ENCODE results near the gene HIC1. TPM values are rescaled to one million over a fixed set of nuclear protein-coding genes. Genes with fewer than 3 reads are reported as not detected.

HIC1 gene
- total RNA-seq, 2 experiments from 2014 or later = 62.1 to 64.3 TPM

GRCh38 chr17:2055292-2056205 lies 646 bp downstream of the HIC1 start:
- peak overlapping the region; percentile 79 for H3K27ac Mint-ChIP-seq

GRCh38 chr17:2056206-2057174 lies 1.6 kb downstream of the HIC1 start:
- POLR2A ChIA-PET = interaction anchor here (1.0 to 7.6 kb wide), 20 partner anchors 8 to 339 kb away, joined by 3 to 95 read pairs (median 9); partner anchors contain the start of genes SGSM2 and TSR1

More at GRCh38 chr17:2055292-2056205, 646 bp downstream of the HIC1 start:
- peak; percentile 79 for DNase-seq
- Mint-ChIP-seq H3K9me3 (no peaks in the 10 kb centered on the region), H3K4me1 (peaks cover 25% of the 10 kb centered on the region), H3K4me3 (peak overlapping the region; percentile 83), H3K27me3 (peaks cover 14% of the 10 kb centered on the region), H3K36me3 (peaks cover 12% of the 10 kb centered on the region)
- POLR2A ChIA-PET = interaction anchor here (1.0 to 7.6 kb wide), 24 partner anchors 9 to 338 kb away, joined by 3 to 95 read pairs (median 8); partner anchors contain the start of genes SGSM2 and TSR1
- peak; percentile 4 for ATAC-seq (ENCODE audit: low read depth)

GRCh38 chr17:2057175-2057759 lies 2.4 kb downstream of the HIC1 start:
- DNase-seq (no peak), ATAC-seq (ENCODE audit: low read depth) (no peak)
- Mint-ChIP-seq H3K27me3 (peaks cover 4% of the 10 kb centered on the region), H3K4me3 (peak overlapping the region; percentile 42), H3K4me1 (peaks cover 26% of the 10 kb centered on the region), H3K36me3 (peaks cover 17% of the 10 kb centered on the region), H3K27ac (no peak overlapping the region), H3K9me3 (no peaks in the 10 kb centered on the region)
- POLR2A ChIA-PET = interaction anchor here (0.7 to 7.6 kb wide), 16 partner anchors 8 to 335 kb away, joined by 3 to 95 read pairs (median 6); partner anchors contain the start of genes SGSM2, SMG6, SRR and TSR1

More at GRCh38 chr17:2056206-2057174, 1.6 kb downstream of the HIC1 start:
- DNase-seq (peak; percentile 78), ATAC-seq (ENCODE audit: low read depth) (peak; percentile 2)
- peaks cover 15% of the 10 kb centered on the region for H3K36me3 Mint-ChIP-seq
- peaks cover 28% of the 10 kb centered on the region for H3K4me1 Mint-ChIP-seq
- H3K9me3 Mint-ChIP-seq = no peaks in the 10 kb centered on the region
- H3K4me3 Mint-ChIP-seq = peak overlapping the region; percentile 83
- peaks cover 11% of the 10 kb centered on the region for H3K27me3 Mint-ChIP-seq
- H3K27ac Mint-ChIP-seq = peak overlapping the region; percentile 79

GRCh38 chr17:2057760-2058585 lies 3.1 kb downstream of the HIC1 start:
- Mint-ChIP-seq H3K4me3 (peak overlapping the region; percentile 77), H3K4me1 (peaks cover 29% of the 10 kb centered on the region), H3K9me3 (no peaks in the 10 kb centered on the region), H3K36me3 (peaks cover 17% of the 10 kb centered on the region), H3K27me3 (peaks cover 3% of the 10 kb centered on the region), H3K27ac (peak overlapping the region; percentile 75)
- POLR2A ChIA-PET = interaction anchor here (0.7 to 7.6 kb wide), 15 partner anchors 7 to 343 kb away, joined by 3 to 95 read pairs (median 4); partner anchors contain the start of genes MNT, SMG6 and SRR
- no peak for ATAC-seq (ENCODE audit: low read depth)
- peak; percentile 68 for DNase-seq

- ATAC-seq (ENCODE audit: low read depth) (peak; percentile 9), DNase-seq (peak; percentile 88)
- Mint-ChIP-seq H3K27me3 (no peaks in the 10 kb centered on the region), H3K36me3 (peaks cover 17% of the 10 kb centered on the region), H3K4me1 (peaks cover 29% of the 10 kb centered on the region), H3K9me3 (no peaks in the 10 kb centered on the region), H3K4me3 (peak overlapping the region; percentile 83), H3K27ac (peak overlapping the region; percentile 81)
- POLR2A ChIA-PET = interaction anchor here (0.7 to 7.6 kb wide), 12 partner anchors 10 to 342 kb away, joined by 3 to 95 read pairs (median 4); partner anchors contain the start of genes MNT, SMG6 and SRR
These were observed 4.0 kb downstream of the HIC1 start for GRCh38 chr17:2058586-2059546.

- H3K36me3 Mint-ChIP-seq = peaks cover 17% of the 10 kb centered on the region
- POLR2A ChIA-PET = interaction anchor here (1.2 to 7.6 kb wide), 3 partner anchors 171 to 206 kb away, joined by 3 to 95 read pairs (median 86); no protein-coding TSS in a partner anchor
- DNase-seq = no peak
- peaks cover 32% of the 10 kb centered on the region for H3K4me1 Mint-ChIP-seq
- H3K27me3 Mint-ChIP-seq = no peaks in the 10 kb centered on the region
- no peaks in the 10 kb centered on the region for H3K9me3 Mint-ChIP-seq
- peak overlapping the region; percentile 81 for H3K27ac Mint-ChIP-seq
- ATAC-seq (ENCODE audit: low read depth) = no peak
- peak overlapping the region; percentile 83 for H3K4me3 Mint-ChIP-seq
These were observed 4.9 kb downstream of the HIC1 start for GRCh38 chr17:2059547-2060384.

- peak overlapping the region; percentile 74 for H3K27ac Mint-ChIP-seq
- H3K9me3 Mint-ChIP-seq = no peaks in the 10 kb centered on the region
- peaks cover 19% of the 10 kb centered on the region for H3K36me3 Mint-ChIP-seq
- no peaks in the 10 kb centered on the region for H3K27me3 Mint-ChIP-seq
- H3K4me3 Mint-ChIP-seq = peak overlapping the region; percentile 83
- DNase-seq (no peak), ATAC-seq (ENCODE audit: low read depth) (no peak)
- peaks cover 33% of the 10 kb centered on the region for H3K4me1 Mint-ChIP-seq
- POLR2A ChIA-PET = interaction anchor here (7.0 to 7.6 kb wide), 2 partner anchors 185 to 205 kb away, joined by 86 to 95 read pairs; no protein-coding TSS in a partner anchor
These were observed 5.4 kb downstream of the HIC1 start for GRCh38 chr17:2060385-2060658.

- Mint-ChIP-seq H3K9me3 (no peaks in the 10 kb centered on the region), H3K4me3 (peak overlapping the region; percentile 83), H3K36me3 (peaks cover 21% of the 10 kb centered on the region), H3K4me1 (peaks cover 35% of the 10 kb centered on the region), H3K27ac (peak overlapping the region; percentile 74), H3K27me3 (no peaks in the 10 kb centered on the region)
- POLR2A ChIA-PET = interaction anchor here (7.0 kb wide), 1 partner anchor 184 kb away, joined by 95 read pairs; no protein-coding TSS in a partner anchor
- ATAC-seq (ENCODE audit: low read depth) (no peak), DNase-seq (no peak)
These were observed 6.0 kb downstream of the HIC1 start for GRCh38 chr17:2060681-2061440.

- DNase-seq = no peak
- peak overlapping the region; percentile 78 for H3K27ac Mint-ChIP-seq
- POLR2A ChIA-PET = no interaction called here
- H3K9me3 Mint-ChIP-seq = no peaks in the 10 kb centered on the region
- H3K27me3 Mint-ChIP-seq = no peaks in the 10 kb centered on the region
- peaks cover 24% of the 10 kb centered on the region for H3K36me3 Mint-ChIP-seq
- peaks cover 39% of the 10 kb centered on the region for H3K4me1 Mint-ChIP-seq
- ATAC-seq (ENCODE audit: low read depth) = no peak
- no peak overlapping the region for H3K4me3 Mint-ChIP-seq
These were observed 6.6 kb downstream of the HIC1 start for GRCh38 chr17:2061441-2061958.

All from activated naive CD8-positive, alpha-beta T cell treated with anti-CD3 and anti-CD28 coated beads, Interleukin-2, amount 10 ng/mL, durations not matched to agents 7 days and 5 days (primary cell).